DMS53 (cell line): ENCODE measurements around the gene MTSS2.
"Not testable (repeated sequence)": the region's sequence is repeated elsewhere in the genome, so short reads cannot be mapped to it uniquely, and the experiment has no call there.

ENCODE experiments used
- DNase-seq: peaks from one replicate; lab custom pipeline; 2025; lab: John Stamatoyannopoulos, UW

Gene MTSS2

DNA sequence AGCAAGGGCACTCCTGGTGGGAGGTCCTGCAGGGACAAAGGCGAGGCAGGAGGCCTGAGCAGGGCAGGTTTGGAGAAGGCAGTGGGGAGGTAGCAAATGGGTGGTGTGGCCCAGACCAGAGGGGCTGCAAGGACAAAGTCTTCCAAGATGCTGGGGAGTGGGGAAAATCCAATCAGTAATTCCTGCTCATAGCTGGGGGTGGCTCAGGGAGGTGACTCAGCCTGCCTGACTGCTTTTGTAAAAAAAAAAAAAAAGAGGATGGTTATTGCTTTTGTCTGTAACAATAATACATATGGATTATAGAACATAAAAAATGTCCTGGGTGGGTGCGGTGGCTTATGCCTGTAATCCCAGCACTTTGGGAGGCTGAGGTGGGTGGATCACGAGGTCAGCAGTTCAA lies 34.3 kb downstream of the MTSS2 start:
- no peak for DNase-seq

DNA sequence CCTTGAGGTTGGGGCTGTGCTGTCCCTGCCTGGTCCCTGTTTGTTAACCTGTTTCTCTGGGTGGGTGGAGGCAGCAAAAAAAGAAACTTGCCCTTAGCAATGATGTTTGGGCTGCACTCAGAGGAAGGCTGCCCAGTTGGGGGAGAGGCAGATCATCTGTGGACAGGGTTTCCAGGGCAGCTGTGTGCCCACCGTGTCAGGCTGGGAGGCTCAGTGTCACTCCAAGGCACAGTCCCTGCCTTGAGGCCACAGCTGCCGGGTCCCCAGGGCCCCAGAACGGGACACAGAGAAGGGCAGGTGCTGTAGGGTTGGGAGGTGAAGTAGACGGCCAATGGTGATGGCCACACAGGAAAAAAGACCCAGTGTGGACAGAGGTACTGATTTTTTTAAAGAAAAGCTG lies 35.6 kb downstream of the MTSS2 start:
- DNase-seq = no peak

DNA sequence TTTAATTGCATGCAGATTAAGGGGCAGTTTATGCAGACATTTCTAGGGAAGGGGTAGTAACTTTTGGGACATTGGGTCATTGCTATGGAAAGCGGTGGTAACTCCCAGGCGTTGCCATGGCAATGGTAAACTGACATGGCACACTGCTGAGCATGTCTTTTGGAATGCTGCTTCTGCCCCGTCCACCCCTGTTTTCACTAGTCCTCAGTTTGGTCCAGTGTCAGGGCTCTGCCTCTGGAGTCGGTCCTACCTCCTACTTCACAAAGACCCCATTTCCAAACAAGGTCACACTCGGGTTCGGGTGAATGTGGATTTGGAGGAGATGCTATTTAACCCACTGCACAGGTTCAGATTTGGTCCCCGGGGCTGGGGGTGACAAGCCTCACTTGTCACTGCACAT lies 36.6 kb downstream of the MTSS2 start:
- no peak for DNase-seq

DNA sequence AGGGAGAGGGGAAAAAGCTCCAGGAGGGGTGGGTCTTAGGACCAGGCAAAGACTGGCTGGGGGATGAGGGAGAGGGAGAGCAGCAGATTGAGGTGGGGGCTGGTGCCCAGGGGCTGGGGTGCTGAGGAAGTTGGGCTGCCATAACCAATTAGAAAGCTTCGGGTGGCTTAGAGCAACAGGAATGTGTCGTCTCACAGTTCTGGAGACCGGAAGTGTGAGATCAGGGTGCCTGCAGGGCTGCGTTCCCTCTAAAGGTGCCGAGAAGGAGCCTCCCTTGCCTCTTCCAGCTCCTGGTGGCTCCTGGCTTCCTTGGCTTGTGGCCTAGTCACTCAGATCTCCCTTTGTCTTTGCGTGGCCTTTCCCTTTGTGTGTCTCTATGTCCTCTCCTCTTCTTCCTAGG lies 37.2 kb downstream of the MTSS2 start:
- DNase-seq = no peak

DNA sequence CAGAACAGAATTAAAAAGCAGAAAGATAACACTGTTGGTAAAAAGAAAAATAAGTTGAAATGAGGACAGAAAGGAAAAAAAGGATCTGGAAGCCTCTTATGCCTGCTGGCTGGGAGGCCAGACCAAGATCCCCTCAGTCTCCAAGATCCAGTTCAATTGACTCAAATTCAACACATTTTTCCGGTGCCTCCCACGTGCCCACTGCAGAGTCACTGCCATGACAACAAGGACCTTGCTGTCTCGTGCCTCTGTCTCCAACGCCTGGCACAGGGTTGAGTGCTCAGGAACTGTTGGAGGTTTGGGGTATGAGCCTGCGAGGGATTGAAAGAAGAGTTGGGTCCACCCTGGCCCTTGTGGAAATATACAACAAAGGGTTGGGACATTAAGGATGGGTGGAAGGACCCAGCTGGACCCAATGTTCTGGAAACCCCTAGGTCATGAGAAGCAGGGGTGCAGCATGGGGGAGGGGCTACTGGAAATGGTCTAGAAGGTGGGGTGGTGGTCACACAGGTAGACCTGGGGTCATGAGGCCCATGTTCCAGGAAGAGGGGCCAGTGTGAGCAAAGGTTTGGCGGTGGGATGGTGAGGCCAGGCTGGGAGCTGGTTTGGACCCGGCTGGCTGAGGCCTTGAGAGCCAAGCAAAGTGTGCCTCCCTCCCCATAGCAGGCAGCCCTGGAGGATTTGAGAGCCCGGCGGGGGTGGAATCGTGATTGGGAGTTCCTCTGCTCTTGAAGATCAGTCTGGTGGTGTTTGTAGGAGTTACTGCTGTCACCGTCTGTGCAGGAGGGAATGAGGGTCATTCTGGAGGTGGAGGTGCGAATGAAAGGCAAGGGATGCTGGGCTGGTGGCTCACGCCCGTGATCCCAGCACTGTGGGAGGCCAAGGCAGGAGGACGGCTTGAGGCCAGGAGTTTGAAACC lies 38.2 kb downstream of the MTSS2 start:
- no peak for DNase-seq

DNA sequence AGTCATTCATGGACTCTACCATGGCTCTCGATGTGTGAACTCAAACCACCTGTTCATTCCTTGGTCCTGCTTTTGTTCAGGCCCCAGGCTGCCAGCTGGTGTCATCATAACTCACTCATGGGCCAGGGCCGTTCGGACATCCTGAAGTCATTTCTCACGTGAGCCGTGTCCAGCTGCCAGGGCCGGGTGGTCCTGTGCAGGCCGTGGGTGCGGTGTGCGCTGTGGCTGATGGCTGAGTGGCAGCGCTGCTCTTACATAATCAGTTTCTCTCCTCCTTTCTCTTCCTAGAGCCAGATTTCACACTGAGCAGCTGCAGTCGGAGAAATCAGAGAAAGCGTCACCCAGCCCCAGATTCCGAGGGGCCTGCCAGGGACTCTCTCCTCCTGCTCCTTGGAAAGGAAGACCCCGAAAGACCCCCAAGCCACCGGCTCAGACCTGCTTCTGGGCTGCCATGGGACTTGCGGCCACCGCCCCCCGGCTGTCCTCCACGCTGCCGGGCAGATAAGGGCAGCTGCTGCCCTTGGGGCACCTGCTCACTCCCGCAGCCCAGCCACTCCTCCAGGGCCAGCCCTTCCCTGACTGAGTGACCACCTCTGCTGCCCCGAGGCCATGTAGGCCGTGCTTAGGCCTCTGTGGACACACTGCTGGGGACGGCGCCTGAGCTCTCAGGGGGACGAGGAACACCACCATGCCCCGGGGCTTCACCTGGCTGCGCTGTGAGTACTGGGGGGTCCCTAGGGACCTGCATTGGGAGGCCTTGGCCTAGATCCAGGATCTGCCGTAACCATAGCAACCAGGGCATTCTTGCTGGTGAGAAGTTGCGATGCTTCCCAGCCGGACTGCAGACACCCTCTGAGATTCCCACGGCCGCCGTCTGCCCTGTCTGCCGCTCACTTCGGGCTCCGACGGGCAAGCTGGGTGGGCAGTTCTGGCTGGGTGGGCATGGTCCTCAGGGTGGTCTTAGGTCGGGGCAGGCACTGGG lies 39.3 kb downstream of the MTSS2 start, which contains the start of gene IL34:
Gene IL34, plus strand, starts transcription at position 300 of the 982 bp plus-strand sequence. Its CDS starts 389 bp downstream, at position 689.
- DNase-seq = peak; percentile 84

DNA sequence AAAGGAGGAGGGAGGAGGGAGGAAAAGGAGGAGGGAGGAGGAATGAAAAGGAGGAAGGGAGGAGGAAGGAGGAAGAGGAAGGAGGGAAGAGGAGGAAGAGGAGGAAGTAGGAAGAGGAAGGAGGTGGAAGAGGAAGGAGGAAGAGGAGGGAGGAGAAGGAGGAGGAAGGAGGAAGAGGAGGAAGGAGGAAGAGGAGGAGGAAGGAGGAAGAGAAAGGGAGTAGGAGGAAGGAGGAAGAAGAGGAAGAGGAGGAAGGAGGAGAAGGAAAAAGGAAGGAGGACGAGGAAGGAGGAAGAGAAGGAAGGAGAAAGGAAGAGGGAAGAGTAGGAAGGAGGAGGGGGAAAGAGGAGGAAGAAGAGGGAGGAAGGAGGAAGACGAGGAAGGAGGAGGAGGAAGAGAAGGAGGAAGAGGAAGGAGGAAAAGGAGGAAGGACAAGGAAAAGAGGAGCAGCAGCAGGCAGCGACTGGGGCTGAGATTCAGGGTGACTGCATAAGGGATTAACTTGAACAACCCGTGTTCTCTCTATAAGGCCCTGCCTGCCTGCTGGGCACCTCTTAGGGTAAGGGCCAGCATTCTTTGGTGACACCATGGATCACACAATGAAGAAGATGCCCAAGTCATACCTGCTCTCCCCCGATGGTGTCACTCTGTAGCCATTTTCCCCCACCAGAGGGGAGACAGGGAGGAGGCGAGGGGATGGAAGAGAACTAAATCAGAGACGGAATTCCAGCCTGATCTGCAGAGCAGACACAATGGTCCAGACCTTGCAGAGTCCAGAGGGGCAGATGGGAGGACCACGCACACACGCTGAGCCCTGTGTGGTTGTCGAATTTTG lies 40.9 kb downstream of the MTSS2 start:
- peak; percentile 21 for DNase-seq

DNA sequence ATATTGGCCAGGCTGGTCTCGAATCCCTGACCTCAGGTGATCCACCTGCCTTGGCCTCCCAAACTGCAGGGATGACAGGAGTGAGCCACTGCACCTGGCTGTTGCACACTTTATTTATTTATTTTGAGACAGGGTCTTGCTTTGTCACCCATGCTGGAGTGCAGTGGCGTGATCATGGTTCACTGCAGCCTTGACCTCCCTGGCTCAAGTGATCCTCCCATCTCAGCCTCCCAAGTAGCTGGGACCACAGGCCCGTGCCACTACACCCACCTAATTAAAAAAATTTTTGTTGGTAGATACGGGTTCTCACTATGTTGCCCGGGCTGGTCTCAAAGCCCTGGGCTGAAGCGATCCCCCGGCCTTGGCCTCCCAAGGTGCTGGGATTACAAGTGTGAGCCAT lies 42.6 kb downstream of the MTSS2 start:
- not testable (repeated sequence) for DNase-seq

DNA sequence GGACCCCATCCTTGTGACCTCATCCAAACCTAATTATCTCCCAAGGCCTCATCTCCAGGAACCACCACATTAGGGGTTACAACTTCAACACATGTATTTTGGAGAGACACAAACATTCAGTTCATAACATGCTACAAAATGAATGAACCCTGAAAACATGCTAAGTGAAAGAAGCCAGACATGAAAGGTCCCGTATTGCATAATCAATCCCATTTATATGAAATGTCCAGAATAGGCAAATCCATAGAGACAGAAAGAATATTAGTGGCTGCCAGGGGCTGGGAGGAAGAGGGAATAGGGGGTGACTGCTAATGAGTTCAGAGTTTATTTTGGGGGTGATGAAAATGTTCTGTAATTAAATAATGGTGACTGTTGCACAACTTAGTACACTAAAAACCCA lies 43.2 kb downstream of the MTSS2 start:
- no peak for DNase-seq

DNA sequence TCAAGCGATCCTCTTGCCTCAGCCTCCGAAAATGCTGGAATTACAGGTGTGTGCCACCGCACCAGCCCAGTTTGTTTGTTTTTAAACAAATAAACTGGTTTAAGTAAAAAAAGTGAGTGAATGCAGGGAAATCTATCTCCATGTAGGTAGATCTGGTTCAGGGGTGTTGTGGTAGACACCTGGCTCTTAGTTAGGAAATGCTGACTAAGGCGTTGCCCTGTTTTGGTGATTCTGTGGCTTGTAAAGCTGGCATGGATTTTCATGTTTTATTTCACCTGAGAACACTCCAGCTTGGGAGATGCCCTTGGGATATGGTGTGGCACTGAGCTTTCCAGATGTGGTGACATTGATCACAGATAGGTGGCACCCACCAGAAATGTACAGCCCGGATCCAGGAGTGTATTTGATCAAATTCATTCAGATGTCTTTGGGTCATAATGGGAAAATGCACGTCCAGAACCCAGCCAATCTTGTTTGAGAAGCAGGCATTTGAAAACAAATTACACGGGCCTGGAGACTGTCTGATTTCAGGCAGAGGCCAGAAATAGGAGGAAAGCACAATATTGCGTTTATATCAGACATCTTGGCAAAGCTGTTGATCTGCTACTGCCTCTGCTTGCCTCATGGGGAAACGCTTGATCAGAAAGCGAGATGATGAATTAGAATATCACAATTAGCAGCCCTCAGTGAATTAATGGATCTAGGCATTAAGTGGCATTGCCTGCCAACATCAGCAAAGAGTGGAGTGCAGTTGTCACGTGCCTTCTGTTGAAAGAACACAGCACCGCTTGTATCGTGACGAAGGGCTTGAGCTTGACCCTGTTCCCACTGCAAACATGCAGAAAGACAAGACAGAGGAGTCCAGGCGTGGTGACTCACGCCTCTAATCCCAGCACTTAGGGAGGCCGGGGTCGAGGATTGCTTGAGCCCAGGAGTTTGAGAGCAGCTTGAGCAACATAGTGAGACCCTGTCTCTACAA lies 46.8 kb downstream of the MTSS2 start:
- DNase-seq = peak; percentile 27
